SIG-M5 treated with dmso at 0.1 percent for 504 hours (cell line): ENCODE data around the gene PLEKHM3.
"Not testable (repeated sequence)": the region's sequence is repeated elsewhere in the genome, so short reads cannot be mapped to it uniquely, and the experiment has no call there.

Experiments
- DNase-seq: peaks from one replicate; lab custom pipeline; 2025; ENCODE audit not compliant: unreplicated experiment; lab: John Stamatoyannopoulos, UW

The PLEKHM3 gene

DNA sequence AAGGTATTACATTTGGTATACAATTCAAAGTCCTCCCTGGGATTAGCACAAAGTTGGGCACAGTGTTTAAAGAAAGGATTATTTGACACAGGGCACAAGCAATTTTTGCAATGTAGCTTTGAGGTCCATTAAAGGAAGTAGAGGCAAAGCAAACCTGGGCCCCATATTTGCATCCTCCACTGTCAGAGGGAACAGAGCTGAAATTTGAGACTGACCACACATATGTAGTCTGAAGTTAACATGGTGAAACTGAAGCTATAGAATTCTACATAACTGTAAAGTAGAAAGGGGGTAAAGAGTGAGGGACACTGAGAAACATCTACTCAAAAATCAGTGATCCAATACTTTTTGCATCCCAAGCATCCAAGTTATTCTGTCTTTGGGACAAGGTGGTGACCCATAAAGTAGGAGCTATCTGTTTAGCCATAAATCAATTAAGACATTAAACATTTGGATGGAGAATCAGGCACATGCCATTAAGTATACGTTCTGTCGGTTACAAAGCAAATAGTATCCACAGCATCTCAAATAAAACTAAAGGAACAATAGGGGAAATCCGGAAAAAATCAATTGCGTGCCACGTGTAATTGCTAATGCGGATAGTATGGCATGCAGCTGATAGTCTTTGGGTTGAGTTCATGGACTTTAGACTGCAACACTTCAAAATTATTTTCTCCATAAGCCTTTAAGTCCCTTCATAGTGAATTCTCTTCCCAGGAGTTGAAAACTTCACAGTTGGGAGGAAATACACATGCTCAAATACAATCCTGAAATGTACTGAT is 72.6 kb downstream of the PLEKHM3 start:
- DNase-seq = no peak

DNA sequence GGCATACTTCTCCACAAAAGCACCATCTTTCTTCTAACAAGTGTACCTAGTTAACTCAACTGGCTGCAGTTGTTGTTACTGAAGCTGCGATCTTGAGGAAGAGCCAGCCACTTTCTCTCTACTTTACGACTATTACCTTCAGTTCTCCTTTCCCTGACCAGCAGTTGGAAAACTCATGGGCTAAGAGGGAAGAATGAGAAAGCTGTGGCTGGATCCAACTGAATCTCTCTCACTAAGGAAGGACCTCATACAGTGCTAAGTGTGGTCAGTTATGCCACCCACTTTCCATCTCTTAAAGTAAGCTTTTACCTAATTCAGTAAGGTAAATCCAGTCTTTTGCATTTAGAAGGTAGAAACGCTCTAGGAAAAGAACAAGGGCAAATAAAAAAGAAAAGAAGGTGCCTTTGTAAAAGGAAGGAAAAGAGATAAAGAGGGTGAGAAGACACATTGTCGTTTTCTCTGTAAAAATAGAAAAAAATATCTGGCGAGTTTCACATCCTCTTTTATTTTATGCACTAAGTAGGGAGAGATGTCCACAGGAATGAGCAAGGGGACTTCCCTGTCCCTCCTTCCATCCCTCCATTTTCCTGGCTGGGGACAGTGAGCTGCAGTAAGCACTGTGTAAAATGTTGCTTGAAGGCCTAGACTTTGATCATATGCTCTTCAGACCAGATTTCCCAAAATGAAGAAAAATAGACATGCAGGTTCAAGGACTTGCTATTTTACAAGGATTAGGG is 73.4 kb downstream of the PLEKHM3 start:
- DNase-seq = peak; percentile 59

DNA sequence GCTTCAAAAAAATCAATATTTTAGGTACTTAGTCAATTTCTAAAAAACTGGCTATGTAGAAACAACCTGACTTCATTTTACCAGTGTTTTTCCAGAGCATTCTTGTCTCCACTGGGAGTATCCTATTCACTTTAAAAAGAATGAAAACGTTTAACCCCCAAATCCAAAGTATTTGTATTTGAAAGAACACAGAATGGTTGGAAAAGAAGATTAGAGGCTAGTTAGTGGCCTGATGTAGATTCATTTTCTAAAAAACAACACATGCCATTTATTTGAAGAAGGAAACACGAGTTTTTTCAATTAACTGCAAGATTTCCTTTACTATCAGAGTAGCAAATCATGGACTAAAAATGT is 74.6 kb downstream of the PLEKHM3 start:
- DNase-seq = no peak

DNA sequence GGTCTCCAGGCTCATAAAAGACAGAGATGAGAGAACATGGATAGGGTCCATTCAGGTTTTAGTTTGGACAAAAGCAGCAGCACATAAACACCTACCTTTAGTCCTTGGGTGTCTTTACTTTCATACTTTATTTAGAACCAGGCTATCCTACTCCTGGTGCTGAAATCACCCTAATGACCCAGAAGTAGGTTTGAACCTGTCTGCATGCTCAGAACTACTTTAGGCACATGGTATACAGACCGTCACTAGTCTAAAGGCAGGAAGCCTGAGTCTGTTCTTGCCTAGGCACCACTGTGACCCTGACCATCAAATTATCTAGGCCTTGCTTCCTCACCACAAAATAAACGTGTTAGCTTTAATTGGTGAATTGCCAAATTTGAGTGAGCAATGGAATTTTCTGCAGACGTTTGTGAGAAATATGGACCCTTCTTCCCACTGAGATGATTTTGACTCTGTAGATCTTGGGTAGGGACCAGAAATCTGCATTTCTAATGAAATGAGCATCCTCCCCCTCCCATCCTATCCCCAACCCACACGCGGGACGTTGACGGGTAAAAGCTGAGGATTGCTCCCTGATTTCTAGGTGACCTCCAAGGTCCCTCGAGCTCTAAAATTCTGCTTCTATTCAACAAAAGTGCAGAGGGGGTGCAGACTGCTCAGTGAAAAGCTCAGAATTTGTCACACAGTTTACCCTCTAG is 75.1 kb downstream of the PLEKHM3 start:
- no peak for DNase-seq

DNA sequence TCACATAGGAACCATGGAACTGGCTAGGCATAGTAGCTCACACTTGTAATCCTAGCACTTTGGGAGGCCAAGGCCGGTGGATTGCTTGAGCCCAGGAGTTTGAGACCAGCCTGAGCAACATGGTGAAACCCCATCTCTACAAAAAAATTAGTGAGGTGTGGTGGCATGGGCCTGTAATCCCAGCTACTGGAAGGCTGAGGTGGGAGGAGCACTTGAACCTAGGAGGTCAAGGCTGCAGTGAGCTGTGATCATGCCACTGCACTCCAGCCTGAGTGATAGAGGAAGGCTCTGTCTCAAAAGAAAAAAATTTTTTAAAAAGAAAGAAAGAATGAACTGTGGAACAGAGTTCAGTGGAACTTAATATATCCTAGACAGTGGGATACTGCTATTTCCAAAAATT is 76.1 kb downstream of the PLEKHM3 start:
- not testable (repeated sequence) for DNase-seq

DNA sequence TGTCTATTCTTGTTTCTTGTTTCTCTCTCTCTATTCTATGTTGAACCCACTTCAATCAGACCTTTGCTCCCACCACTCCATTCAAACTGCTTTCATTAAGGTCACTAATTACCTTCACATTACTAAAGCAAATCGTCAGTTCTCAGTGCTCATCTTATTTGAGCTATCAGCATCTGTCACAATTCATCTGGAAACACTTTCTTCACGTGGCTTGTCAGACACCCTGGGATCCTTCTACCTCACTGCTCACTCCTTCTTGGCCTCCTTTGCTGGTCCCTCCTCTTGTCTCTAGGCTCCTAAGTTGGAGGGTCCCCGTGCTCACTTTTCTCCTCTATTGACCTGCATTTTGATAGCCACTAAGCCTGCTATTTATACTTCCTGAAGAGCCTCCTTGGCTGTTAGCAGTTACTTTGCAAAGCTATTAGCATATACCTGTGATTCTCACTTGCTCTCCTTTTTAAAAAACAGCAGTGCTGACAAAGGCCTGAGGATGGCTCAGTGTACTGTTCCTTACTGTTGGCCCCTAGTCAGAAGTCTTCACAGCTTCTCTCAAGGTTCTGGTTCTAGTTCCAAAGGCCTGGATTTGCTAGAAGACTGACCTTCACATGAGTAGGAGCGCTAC is 80.2 kb downstream of the PLEKHM3 start:
- DNase-seq = no peak

DNA sequence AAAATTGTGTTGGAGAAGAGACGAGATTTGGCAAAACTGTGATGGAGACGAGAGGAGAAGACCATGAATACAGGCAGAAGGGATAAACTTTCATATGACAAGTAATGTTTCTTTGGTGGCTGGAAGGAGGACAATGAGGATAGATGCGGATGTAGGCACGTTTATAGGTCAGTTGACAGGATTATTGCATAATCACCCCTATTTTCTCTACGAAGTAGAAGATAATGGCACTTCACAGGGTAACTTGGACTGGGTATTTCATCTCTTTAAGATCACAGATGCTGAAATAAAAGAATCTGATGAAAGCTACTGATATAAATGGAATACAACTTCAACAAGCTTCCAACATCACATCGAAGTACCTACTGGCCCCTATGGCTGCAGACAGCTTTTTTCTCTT is 81.0 kb downstream of the PLEKHM3 start:
- no peak for DNase-seq

DNA sequence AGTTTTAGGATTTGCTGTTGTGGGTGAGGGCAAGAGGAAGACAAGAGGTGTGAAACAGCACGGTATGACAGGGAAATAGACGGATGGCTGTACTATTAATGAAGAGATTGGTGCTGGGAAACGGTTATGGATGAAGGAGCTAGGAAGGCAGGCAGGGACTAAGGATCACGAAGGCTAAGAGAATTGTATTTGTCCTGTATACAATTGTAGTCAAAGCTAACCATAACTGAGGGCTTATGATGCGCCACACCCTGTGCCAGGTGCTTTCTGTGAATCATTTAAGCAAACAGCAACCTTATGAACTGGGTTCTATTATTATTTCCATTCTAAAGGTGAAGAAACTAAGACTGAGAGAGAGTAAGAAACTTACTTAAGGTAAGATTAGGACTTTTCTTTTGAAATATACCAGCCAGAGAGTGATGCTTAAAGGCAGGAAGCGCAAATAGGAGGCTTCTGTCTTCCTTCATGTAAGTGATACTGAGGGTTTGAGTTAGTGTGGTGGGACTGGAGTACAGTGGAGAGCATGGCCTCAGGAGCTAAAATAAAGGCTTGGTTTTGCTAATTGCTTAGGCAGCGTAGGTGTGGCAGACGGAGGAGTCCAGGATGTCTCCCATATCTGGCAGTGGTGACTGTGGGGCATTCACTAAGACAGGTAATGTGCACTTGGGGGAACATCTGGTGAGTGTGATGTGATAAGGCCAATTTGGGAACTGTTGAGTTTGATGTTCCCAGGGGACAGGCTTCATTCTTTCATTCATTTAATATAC is 85.8 kb downstream of the PLEKHM3 start:
- DNase-seq = no peak

DNA sequence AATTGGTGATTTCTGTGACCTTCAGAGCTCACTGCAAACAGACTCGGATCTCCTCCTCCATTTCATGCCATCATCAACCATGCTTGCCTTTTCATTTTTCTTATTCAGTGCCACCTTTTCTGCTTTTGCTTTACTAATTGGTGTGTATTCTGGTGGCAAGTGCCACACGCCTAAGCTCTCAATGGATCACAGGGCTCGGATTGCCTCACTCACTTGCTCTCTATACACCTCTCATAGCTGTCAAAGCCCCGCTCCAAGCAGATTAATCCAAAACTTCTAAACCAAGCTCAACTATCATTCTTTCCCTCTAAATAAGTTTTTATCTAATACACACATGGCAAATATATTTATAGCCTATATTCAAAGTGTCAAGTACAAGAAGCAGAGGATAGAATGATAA is 86.4 kb downstream of the PLEKHM3 start:
- DNase-seq = no peak

DNA sequence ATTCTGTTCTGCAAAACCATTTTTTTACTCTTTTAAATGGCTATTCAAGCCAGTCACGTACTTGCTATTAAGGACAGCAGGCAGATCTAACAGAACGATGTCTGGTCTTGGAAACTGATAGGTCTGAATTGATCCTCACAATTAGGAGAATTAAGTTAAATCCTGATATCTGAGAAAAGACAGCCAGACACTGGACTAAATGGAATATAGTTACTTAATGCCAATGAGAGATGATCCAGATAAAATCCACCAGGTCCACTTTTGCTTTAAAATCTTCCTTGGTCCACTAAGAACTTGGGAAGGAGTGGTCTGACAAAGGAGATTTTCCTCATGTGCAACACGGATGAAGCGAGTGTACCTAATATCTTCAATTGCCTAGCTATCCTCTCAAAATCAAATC is 86.9 kb downstream of the PLEKHM3 start:
- no peak for DNase-seq

DNA sequence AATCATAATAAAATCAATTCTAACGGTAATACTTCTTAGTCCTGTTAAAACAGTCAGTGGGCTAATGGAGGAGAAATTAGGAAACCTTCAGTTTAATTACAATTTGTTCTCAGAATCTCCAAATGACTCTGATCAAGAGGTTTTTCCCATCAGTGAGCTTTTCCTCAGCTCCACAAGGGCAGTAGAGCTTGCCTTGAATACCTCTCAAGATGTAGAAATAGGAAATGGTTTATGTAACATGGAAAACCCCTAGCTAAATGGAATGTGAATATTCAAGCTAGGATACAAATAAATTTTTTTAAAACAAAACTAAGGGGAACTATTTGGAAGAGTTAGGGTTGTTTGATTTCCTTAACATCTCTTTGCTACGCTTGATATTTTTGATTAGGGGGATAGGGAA is 87.5 kb downstream of the PLEKHM3 start:
- DNase-seq = no peak

DNA sequence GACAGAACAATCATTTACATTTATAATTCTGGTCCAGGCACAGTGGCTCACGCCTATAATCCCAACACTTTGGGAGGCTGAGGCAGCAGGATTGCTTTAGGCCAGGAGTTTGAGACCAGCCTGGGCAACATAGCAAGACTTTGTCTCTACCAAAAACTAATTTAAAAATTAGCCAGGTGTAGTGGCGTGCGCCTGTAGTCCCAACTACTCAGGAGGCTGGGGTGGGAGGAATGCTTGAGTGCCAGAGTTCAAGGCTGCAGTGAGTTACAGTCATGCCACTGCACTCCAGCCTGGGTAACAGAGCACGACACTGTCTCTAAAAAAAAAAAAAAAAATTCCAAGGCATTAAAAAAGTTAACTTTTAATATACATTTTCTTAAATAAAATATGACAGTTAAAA is 88.1 kb downstream of the PLEKHM3 start:
- no peak for DNase-seq

DNA sequence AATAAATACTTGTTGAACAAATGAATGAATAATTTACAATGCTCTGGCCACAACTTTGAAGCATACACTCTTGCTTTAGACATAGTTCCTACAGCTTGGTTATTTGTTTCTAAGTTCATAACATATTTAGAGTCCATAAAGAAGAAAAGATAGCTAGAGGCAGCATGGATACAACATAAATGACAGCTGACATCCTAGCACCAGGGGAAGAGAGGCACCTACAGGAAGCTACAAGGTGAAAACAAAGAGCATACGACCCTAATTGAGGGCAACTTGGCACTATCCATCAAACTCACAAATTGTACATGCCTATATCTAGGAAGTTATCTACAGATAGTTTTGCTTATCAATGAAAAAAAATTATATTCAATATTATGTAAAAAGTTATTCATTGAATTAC is 88.9 kb downstream of the PLEKHM3 start:
- DNase-seq = no peak

DNA sequence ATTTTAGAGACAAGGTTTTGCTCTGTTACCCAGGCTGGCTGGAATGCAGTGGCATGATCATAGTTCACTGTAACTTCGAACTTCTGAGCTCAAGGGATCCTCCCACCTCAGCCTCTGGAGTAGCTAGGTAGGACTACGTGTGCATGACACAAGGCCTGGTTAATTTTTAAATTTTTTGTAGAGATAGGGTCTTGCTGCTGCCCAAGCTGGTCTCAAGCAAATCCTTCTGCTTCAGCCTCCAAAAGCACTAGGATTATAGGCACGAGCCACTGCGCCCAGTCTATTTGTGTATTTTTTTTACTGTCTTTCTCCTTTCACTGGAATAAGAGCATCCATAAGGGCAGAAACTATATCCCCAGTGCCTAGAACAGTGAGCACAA is 89.3 kb downstream of the PLEKHM3 start:
- no peak for DNase-seq

DNA sequence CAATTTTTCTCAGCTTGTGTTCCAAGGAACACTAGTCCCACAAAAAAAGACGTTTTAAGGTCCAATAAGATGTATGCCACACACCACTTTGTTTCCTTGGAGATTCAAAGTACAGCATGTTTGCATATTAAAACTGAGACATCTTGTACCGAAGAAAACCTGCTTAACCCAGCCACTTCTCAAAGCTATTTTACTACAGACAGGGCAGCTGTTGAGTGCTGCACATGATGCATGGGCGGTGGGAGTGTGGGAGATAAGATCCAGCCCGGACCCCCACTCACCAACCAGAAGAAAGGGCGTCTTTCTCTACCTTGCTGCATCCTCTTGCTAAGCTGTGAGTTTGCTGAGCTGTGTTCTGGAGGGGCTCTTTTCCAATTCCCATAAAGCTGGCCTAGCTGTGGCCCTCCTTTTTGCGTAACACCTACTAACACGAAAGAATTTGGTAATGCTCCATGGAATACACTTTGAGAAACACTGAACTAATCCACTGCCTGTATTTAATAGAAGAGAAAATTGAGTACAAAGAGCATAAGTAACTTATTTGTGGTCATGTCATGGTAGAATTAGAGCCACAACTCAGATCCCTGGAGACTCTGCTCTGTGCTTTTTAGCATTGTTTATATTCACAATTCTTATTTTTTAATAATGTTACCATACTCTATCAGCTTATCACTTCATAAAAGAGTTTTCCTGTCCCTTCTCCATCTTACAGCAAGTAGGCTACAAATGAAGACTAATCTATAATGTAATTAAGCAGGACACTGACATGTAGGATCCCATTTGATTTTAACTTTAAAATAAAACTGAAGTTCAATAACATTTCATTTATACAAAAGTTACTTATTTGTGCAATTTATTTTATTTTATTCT is 90.0 kb downstream of the PLEKHM3 start:
- no peak for DNase-seq

DNA sequence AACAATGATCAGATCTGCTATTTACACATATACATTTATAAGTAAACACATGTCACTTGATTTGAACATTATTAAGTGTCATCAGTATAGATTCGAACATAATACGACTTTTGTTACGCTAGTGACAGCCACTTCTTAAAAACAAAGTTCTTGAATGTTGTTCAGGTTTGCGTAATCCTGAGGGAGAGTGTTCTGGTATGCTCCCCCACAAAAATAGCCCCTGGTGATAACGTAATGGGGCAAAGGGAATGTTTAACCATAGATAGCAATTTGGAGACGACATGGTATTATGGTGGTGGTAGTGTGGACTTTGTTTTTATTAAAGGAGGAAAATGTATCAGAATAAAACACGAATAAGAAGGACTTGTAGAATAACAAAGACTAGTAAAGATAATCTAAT is 90.6 kb downstream of the PLEKHM3 start:
- DNase-seq = no peak

DNA sequence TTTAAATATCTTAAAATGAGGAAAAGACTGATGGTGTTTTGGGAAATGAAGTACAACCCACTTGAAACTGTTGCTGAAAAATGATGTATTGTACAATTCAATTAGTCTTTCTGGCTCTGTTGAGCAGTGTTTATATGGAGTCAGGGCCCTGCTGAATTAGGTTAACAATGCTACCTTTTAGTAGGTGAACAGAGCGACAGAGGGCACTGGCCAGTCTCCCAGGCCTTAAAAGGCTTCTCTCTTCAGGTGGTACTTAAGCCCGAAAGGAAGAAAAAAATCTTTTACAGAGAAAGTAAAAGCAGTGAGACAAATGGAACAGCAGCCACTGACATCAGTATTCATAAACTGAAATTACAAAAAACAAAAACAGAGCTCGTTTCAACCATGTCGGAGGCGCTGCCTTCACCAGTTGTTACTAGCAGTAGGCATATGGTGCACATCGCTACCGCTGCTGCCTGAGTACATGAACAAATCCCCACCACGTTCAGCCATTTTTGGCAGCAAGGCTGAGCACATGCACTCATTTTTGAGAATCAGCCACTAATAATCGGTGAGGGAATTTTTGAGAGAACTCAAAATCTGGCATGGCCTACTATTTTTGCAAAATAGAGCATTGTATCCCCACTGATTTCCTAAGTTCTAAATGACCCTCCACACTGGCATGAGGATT is 91.8 kb downstream of the PLEKHM3 start:
- DNase-seq = no peak

DNA sequence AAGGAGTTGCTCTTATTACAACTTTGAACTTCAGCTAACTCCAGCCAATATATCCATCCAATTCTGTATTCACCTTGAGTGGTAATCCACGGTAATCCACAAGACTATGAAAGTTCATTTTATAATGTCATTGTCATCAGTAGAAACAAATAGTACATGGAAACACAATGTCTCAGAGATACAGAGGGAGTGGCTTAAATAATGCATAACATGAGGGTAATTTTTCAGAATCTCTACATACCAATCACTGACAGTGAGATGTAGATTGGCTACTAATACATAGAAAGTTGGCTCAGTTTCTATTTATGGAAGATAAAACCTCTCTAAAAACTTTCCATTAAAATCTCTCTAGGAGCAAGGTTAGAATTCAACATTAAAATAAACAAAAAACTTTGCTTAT is 93.2 kb downstream of the PLEKHM3 start:
- no peak for DNase-seq

DNA sequence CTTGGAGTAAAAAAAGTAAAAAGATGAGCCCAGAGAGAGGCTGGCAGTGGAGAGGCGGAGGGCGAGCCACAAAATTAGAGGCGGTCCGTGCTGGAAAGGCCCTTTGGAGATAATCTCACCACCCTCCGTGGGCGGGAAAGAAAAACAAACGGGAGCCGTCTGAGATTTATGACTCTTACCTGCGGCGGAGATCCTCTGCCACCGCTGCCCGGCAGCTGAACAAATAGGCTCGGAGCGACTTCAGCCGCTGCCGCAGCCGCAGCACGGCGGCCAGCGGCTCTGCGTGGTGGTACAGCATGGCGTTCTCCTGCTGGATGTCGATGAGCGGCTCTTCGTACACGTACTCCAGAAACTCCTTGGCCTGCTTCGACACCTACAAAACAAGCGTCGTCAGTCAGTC is 94.6 kb downstream of the PLEKHM3 start:
- DNase-seq = no peak

DNA sequence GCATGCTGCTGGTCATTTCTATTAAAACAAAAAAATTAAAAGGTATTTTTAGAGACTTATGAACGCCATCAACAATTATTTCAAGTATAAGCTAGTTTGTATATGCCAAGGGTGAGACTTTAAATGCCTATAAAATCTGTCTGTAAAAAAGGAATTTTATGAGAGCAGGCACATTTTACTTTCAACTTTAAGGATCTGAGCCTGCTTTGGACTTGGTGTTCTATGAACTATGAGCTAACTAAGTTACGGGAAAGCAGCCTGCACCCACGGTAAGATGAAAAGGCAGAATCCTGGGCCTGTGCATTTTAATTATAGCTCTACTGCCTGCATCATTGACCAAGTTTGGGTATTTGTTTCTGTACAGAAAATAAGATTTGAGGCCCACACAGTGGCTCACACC is 95.4 kb downstream of the PLEKHM3 start:
- DNase-seq = no peak
